GM23338 (cell line): ENCODE measurements around the gene LEKR1. TPM values are rescaled to one million over a fixed set of nuclear protein-coding genes. Genes with fewer than 3 reads are reported as not detected.

Experiments used
- ATAC-seq: fragments of 200-7000 bp; cut with Tn5 transposase; 3 replicates; pipeline ENCODE4 v1.9.1; 2020
- DNase-seq: peaks from one replicate; pipeline ENCODE4 v3.0.0-alpha.2; 2015; ENCODE audit warnings: low spot score
- H2AFZ ChIP-seq: fragments of 200-600 bp; sonication (generic); 2 replicates; pipeline ENCODE4 v1.8.0; 2016; ENCODE audit warnings: antibody characterized with exemption, mild to moderate bottlenecking, moderate library complexity
- H3F3A ChIP-seq: fragments of 200-600 bp; sonication (generic); replicated peaks from 2 replicates; pipeline ENCODE4 v1.8.0; 2017; ENCODE audit warnings: antibody characterized with exemption, mixed run types, low read depth
- H3K27ac ChIP-seq: fragments of 200-600 bp; sonication (generic); 2 replicates; pipeline ENCODE4 v1.6.1; 2016; ENCODE audit warnings: low read depth
- H3K27me3 ChIP-seq: fragments of 200-600 bp; sonication (generic); 2 replicates; pipeline ENCODE4 v1.8.0; 2016; ENCODE audit warnings: mild to moderate bottlenecking, mixed run types, moderate library complexity; ENCODE audit not compliant: insufficient read depth
- H3K36me3 ChIP-seq: fragments of 200-600 bp; sonication (generic); 2 replicates; pipeline ENCODE4 v1.8.0; 2016; ENCODE audit warnings: mild to moderate bottlenecking; ENCODE audit not compliant: insufficient read depth
- H3K4me1 ChIP-seq: fragments of 200-600 bp; sonication (generic); 2 replicates; pipeline ENCODE4 v1.8.0; 2016; ENCODE audit warnings: mild to moderate bottlenecking, moderate library complexity; ENCODE audit not compliant: insufficient read depth
- H3K4me2 ChIP-seq: fragments of 200-600 bp; sonication (generic); 2 replicates; pipeline ENCODE4 v1.7.1; 2017; ENCODE audit warnings: mixed run types
- H3K4me3 ChIP-seq: fragments of 200-600 bp; sonication (generic); 2 replicates; pipeline ENCODE4 v1.6.1; 2016; ENCODE audit warnings: mixed run types
- H3K79me2 ChIP-seq: fragments of 200-600 bp; sonication (generic); replicated peaks from 2 replicates; pipeline ENCODE4 v1.8.0; 2017; ENCODE audit warnings: mild to moderate bottlenecking; ENCODE audit not compliant: insufficient read depth
- H3K9me2 ChIP-seq: fragments of 200-600 bp; sonication (generic); 2 replicates; pipeline ENCODE4 v1.8.0; 2017; ENCODE audit not compliant: insufficient read depth
- H4K20me1 ChIP-seq: fragments of 200-600 bp; sonication (generic); replicated peaks from 2 replicates; pipeline ENCODE4 v1.8.0; 2017; ENCODE audit warnings: mild to moderate bottlenecking; ENCODE audit not compliant: insufficient read depth
- H3K27ac Mint-ChIP-seq: 2 replicates; pipeline ENCODE4 v1.8.0; 2020; ENCODE audit warnings: inconsistent platforms, mild to moderate bottlenecking, moderate library complexity, mixed read lengths
- H3K27me3 Mint-ChIP-seq: 3 replicates; pipeline ENCODE4 v1.8.0; 2022; ENCODE audit warnings: low read depth, mild to moderate bottlenecking, moderate library complexity, mixed read lengths, inconsistent platforms; ENCODE audit not compliant: insufficient read depth, poor library complexity
- H3K36me3 Mint-ChIP-seq: 3 replicates; pipeline ENCODE4 v1.8.0; 2021; ENCODE audit warnings: low read depth, mild to moderate bottlenecking, inconsistent platforms, moderate library complexity, mixed read lengths
- H3K4me1 Mint-ChIP-seq: 3 replicates; pipeline ENCODE4 v1.8.0; 2020; ENCODE audit warnings: mild to moderate bottlenecking, inconsistent platforms, mixed read lengths
- H3K4me3 Mint-ChIP-seq: 3 replicates; pipeline ENCODE4 v1.8.0; 2021; ENCODE audit warnings: moderate library complexity, mild to moderate bottlenecking, inconsistent platforms, mixed read lengths
- H3K9me3 Mint-ChIP-seq: 3 replicates; pipeline ENCODE4 v1.8.0; 2020; ENCODE audit warnings: moderate library complexity, mild to moderate bottlenecking, inconsistent platforms, mixed read lengths
- CREB1 ChIP-seq: fragments of 250-450 bp; sonication (Bioruptor Pico); IDR thresholded peaks from 2 replicates; pipeline ENCODE4 v1.5.0; 2020; ENCODE audit warnings: low read depth, mild to moderate bottlenecking, moderate library complexity
- JUNB ChIP-seq: IDR thresholded peaks from one replicate; pipeline ENCODE4 v1.6.1; 2016; ENCODE audit warnings: antibody characterized with exemption; ENCODE audit not compliant: unreplicated experiment
- ZNF114 ChIP-seq: fragments of 250-450 bp; sonication (Bioruptor Pico); IDR thresholded peaks from 2 replicates; pipeline ENCODE4 v1.5.0; 2020; ENCODE audit warnings: mild to moderate bottlenecking, moderate library complexity
- polyA plus RNA-seq: library from polyadenylated mRNA; unstranded; fragments of >200 nt; fragmentation: Nextera tagmentation; extraction: Ambion mirVana; gene quantifications from 2 replicates; pipeline ENCODE4 v1.2.1, GENCODE V29; 2016
- total RNA-seq: library from RNA; depleted of rRNA; stranded (reverse); fragments of >200 nt; shearing (Covaris generic); gene quantifications from 2 replicates; pipeline ENCODE4 v1.2.3, GENCODE V29; 2014
- TF ChIP-seq, protein P1 (sequence below): IDR thresholded peaks from 2 replicates; pipeline ENCODE4 v1.6.1; 2016; ENCODE audit warnings: antibody characterized with exemption
- TF ChIP-seq, protein P2 (sequence below): fragments of 250-450 bp; sonication (Bioruptor Pico); IDR thresholded peaks from 2 replicates; pipeline ENCODE4 v1.5.0; 2020; ENCODE audit warnings: mild to moderate bottlenecking, moderate library complexity

LEKR1 gene
- total and polyA plus RNA-seq, 2 experiments from 2014 or later, result not detected

DNA sequence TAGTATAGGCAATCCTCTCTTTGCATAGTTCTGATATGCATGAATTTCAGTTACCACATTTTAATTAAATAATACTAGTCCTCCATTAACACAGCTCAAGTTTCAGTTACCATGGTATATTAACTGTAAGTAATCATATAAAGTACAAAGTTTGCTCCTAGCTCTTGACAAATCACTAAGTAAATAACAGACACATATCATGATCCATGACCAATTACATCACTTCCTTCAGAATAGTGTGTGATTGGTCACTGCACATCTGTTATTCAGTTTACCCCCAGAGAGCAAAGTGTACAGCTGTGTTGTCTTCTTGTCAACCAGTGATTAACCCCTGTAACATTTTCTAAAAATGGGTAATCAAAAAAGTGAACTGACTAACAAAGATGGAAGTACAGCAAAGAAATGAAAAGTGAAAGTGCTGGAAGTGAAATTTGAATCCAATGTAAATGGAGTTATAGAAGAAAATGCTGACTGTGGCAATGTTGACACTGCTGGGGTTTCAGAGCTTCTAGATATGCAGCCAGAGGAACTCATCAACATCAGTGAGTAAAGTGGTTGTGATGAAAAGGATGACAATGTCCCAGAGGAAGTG, 30.2 kb upstream of the LEKR1 start:
- TF ChIP-seq, protein P1, sequence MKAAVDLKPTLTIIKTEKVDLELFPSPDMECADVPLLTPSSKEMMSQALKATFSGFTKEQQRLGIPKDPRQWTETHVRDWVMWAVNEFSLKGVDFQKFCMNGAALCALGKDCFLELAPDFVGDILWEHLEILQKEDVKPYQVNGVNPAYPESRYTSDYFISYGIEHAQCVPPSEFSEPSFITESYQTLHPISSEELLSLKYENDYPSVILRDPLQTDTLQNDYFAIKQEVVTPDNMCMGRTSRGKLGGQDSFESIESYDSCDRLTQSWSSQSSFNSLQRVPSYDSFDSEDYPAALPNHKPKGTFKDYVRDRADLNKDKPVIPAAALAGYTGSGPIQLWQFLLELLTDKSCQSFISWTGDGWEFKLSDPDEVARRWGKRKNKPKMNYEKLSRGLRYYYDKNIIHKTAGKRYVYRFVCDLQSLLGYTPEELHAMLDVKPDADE, result no peak
- TF ChIP-seq, protein P2, sequence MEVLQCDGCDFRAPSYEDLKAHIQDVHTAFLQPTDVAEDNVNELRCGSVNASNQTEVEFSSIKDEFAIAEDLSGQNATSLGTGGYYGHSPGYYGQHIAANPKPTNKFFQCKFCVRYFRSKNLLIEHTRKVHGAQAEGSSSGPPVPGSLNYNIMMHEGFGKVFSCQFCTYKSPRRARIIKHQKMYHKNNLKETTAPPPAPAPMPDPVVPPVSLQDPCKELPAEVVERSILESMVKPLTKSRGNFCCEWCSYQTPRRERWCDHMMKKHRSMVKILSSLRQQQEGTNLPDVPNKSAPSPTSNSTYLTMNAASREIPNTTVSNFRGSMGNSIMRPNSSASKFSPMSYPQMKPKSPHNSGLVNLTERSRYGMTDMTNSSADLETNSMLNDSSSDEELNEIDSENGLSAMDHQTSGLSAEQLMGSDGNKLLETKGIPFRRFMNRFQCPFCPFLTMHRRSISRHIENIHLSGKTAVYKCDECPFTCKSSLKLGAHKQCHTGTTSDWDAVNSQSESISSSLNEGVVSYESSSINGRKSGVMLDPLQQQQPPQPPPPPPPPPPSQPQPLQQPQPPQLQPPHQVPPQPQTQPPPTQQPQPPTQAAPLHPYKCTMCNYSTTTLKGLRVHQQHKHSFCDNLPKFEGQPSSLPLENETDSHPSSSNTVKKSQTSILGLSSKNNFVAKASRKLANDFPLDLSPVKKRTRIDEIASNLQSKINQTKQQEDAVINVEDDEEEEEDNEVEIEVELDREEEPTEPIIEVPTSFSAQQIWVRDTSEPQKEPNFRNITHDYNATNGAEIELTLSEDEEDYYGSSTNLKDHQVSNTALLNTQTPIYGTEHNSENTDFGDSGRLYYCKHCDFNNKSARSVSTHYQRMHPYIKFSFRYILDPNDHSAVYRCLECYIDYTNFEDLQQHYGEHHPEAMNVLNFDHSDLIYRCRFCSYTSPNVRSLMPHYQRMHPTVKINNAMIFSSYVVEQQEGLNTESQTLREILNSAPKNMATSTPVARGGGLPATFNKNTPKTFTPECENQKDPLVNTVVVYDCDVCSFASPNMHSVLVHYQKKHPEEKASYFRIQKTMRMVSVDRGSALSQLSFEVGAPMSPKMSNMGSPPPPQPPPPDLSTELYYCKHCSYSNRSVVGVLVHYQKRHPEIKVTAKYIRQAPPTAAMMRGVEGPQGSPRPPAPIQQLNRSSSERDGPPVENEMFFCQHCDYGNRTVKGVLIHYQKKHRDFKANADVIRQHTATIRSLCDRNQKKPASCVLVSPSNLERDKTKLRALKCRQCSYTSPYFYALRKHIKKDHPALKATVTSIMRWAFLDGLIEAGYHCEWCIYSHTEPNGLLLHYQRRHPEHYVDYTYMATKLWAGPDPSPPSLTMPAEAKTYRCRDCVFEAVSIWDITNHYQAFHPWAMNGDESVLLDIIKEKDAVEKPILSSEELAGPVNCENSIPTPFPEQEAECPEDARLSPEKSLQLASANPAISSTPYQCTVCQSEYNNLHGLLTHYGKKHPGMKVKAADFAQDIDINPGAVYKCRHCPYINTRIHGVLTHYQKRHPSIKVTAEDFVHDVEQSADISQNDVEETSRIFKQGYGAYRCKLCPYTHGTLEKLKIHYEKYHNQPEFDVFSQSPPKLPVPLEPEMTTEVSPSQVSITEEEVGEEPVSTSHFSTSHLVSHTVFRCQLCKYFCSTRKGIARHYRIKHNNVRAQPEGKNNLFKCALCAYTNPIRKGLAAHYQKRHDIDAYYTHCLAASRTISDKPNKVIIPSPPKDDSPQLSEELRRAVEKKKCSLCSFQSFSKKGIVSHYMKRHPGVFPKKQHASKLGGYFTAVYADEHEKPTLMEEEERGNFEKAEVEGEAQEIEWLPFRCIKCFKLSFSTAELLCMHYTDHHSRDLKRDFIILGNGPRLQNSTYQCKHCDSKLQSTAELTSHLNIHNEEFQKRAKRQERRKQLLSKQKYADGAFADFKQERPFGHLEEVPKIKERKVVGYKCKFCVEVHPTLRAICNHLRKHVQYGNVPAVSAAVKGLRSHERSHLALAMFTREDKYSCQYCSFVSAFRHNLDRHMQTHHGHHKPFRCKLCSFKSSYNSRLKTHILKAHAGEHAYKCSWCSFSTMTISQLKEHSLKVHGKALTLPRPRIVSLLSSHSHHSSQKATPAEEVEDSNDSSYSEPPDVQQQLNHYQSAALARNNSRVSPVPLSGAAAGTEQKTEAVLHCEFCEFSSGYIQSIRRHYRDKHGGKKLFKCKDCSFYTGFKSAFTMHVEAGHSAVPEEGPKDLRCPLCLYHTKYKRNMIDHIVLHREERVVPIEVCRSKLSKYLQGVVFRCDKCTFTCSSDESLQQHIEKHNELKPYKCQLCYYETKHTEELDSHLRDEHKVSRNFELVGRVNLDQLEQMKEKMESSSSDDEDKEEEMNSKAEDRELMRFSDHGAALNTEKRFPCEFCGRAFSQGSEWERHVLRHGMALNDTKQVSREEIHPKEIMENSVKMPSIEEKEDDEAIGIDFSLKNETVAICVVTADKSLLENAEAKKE (CRISPR knock-in tag), result no peak
- Mint-ChIP-seq H3K4me3 (no peak overlapping the region), H3K9me3 (peaks cover 3% of the 10 kb centered on the region; the same call in 1 of the 3 replicates), H3K27ac (no peak overlapping the region), H3K4me1 (no peaks in the 10 kb centered on the region), H3K27me3 (no peaks in the 10 kb centered on the region), H3K36me3 (0 out of 3 replicates have a peak, but pooled peaks cover 3% of the 10 kb centered on the region)
- no peaks in the 10 kb centered on the region for H4K20me1 ChIP-seq
- H2AFZ ChIP-seq, result peak overlapping the region; percentile 9; the same call in 1 of the 2 replicates
- H3K36me3 ChIP-seq, result no peaks in the 10 kb centered on the region
- H3K9me2 ChIP-seq, result no peaks in the 10 kb centered on the region; the same call in 1 of the 2 replicates
- no peaks in the 10 kb centered on the region for H3F3A ChIP-seq
- DNase-seq (no peak), ATAC-seq (no peak)
- no peak overlapping the region for H3K4me3 ChIP-seq
- no peak overlapping the region for H3K27ac ChIP-seq
- H3K4me1 ChIP-seq, result no peaks in the 10 kb centered on the region
- H3K27me3 ChIP-seq, result no peaks in the 10 kb centered on the region
- H3K79me2 ChIP-seq, result no peaks in the 10 kb centered on the region
- H3K4me2 ChIP-seq, result no peak overlapping the region

DNA sequence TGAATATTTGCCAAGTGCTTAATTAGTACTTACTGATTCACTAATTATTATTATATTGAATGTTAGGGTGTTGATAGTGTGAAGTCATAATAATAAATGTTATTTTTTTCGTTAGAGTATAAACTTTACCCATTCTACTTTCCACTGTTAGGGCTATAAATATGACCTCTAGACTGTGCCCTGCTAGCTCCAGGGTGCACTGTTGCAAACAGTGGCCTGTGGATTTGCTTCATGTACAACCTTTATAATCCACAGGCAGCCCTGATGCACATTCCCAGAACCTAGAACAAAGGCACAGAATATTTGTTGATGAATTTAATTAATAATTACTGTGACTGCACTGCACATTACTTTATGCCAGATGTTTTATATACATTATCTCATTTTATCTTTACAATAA, 28.8 kb upstream of the LEKR1 start:
- ATAC-seq (no peak), DNase-seq (no peak)
- Mint-ChIP-seq H3K4me3 (no peak overlapping the region), H3K9me3 (peaks cover 3% of the 10 kb centered on the region; the same call in 1 of the 3 replicates), H3K27ac (no peak overlapping the region), H3K4me1 (no peaks in the 10 kb centered on the region), H3K27me3 (no peaks in the 10 kb centered on the region), H3K36me3 (0 out of 3 replicates have a peak, but pooled peaks cover 3% of the 10 kb centered on the region)
- Histone ChIP-seq H4K20me1 (no peaks in the 10 kb centered on the region), H2AFZ (no peak overlapping the region), H3K27ac (no peak overlapping the region), H3K27me3 (no peaks in the 10 kb centered on the region), H3F3A (no peaks in the 10 kb centered on the region), H3K9me2 (peaks cover 4% of the 10 kb centered on the region), H3K4me1 (no peaks in the 10 kb centered on the region), H3K4me3 (no peak overlapping the region), H3K4me2 (no peak overlapping the region), H3K79me2 (no peaks in the 10 kb centered on the region), H3K36me3 (no peaks in the 10 kb centered on the region)
- TF ChIP-seq ZNF114 (CRISPR knock-in tag), result no peak
- no peak for TF ChIP-seq CREB1 (CRISPR knock-in tag)
- TF ChIP-seq JUNB, result no peak
